Measurements from ENCODE around the gene CRIP1.

The CRIP1 gene

GRCh38 chr14:105495101-105495989 is 8.7 kb downstream of the CRIP1 start:
- no peak for DNase-seq

DNA sequence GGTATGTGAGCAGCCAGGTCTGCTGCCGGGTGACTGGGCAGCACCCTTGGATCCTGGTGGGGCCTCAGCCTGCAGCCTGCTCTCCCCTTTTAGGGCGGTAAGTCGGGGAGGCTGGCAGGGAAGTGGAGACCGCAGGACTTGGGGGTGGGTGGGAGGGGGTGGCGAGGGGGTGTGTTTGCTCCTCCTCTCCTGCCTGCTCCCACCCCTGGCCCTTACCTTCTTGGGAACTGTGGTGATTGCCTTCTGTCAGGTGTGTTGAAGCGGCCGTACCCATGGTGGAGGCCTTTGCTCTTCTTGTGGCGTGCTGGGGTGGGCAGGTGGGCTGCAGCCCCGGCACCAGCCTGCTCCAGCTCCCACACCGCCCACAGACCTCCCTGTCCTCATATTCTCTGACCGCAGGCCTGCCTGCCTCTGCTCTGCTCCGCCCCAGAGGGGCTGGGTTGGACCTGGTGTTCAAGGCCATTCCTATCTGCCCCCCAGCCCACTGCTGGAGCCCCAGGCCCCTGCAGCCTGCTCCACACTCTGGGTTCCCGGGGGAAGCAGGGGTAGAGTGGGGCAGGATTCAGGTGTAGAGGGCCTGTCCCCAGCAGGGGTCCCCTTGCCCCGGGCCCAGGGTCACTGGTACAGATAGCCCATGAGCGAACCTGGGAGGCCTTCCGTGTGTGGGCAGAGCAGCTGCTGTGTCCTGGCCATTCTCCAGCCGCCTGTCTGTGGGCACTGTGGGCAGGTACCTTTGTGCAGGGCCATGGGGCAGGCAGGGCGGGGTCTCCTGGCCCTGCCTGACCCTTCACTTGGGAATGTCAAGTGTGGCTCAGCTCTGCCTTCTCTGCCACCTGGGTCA is 9.5 kb downstream of the CRIP1 start:
- DNase-seq: no peak

DNA sequence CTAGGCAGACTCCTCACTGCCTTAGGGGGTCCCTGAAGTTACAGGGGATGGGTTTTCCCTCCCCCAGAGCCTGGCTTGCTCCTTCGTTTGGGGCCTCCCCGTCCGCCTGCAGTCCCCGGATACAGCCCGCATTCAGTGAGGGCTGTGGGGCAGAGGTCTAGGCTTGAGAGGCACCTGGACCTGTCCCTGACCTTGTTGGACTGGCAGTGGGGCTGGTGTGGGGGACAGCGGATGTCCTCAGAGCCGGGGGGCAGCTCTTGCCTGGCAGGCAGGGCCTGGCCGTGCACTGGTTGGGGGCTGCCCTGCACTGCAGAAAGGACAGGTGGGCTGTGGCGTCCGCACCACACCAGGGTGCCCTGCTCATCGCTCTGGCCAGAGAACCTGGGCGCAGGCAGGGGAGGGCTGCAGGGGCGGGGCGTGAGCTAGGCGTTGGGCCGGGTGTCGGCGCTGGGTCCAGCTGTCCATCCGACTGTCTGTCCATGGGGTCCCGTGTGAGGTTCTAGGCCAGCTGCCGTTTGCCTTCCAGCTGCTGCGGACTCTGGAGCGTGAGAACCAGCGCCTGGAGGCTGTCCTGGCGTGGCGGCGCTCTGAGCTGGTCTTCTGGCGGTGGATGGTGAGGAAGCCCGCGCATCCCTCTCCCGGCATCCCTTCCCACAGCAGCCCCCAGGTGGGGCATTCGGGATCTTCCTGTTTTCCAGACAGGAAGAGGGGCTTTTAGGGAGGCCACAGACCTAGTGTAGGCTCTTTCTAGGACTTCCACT is 10.3 kb downstream of the CRIP1 start:
- DNase-seq: no peak

DNA sequence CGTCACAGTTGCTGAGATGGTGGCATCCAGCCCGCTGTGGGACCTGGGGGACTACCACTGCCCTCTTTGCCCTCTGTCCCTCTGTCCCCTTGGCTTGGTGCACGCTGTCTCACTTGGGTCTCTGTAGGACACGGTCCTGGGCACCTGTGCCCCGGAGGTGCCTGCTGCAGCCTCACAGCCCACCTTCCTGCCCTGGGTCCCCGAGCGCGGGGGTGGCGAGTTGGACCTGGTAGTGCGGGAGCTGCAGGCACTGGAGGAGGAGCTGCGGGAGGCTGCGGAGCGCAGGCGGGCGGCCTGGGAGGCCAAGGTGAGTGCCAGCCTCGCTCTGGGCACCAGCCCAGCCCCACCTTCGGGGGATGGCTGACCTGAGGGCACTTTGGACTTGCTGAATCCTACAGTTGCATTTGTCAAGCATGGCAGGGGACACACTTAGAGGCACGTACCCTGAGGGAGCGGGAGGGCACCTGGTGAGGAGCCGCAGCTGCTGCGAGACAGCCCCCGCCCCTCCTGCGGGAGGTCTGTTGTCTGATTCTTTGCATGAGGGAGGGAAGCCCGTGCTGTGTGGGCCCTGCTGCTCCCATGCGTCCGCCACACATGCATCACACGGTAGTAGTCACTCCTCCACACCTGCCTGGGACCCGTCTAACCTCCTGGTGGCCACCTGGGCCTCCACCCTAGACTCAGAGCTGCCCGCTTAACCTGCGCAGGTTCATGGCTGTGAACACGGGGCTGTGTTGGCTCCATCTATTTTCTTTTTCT is 11.2 kb downstream of the CRIP1 start:
- DNase-seq: no peak

GRCh38 chr14:105498430-105499255 is 12.0 kb downstream of the CRIP1 start:
- no peak for DNase-seq

DNA sequence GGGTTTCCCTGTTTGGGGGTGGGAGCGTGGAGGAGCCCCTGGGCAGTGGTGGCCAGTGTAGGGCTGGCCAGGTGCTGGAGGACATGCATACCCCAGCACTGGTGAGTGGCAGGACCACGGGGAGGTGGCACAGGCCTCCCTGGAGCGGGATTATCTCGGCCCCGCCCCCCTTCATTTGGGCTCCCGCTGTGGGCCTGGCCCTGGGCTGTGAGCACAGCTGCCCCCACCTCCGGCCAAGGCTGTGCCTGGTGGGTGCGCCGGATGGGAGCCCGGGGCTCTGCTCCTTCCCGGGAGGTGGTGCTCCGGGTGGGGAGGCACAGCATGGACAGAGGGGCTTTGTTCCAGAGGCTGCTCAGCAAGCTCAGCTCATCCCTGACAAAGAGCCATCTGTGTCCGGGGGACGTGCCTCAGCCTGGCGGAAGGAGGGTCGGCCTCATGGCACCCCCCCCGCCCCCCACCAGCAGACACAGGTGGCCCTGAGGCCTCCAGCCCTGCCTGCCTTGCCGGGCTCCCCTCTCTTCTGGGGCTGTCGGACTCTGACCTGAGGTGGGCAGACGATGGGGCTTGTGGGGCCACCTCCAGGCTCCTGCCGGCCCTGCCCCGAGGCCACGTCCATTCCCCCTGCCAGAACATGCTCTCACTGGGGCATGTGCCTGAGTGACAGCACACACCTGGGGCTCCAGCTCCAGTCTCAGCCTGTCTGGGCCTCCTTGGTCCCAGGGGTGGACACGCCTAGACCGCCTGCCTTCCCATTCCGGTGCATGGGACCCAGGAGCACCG is 12.8 kb downstream of the CRIP1 start:
- DNase-seq: no peak

- DNase-seq: no peak
Measured at GRCh38 chr14:105500036-105500725, 13.5 kb downstream of the CRIP1 start.

- DNase-seq: no peak
Measured at GRCh38 chr14:105500726-105501101, 14.0 kb downstream of the CRIP1 start.

- DNase-seq: no peak
Measured at GRCh38 chr14:105501504-105502291, 15.0 kb downstream of the CRIP1 start.

DNA sequence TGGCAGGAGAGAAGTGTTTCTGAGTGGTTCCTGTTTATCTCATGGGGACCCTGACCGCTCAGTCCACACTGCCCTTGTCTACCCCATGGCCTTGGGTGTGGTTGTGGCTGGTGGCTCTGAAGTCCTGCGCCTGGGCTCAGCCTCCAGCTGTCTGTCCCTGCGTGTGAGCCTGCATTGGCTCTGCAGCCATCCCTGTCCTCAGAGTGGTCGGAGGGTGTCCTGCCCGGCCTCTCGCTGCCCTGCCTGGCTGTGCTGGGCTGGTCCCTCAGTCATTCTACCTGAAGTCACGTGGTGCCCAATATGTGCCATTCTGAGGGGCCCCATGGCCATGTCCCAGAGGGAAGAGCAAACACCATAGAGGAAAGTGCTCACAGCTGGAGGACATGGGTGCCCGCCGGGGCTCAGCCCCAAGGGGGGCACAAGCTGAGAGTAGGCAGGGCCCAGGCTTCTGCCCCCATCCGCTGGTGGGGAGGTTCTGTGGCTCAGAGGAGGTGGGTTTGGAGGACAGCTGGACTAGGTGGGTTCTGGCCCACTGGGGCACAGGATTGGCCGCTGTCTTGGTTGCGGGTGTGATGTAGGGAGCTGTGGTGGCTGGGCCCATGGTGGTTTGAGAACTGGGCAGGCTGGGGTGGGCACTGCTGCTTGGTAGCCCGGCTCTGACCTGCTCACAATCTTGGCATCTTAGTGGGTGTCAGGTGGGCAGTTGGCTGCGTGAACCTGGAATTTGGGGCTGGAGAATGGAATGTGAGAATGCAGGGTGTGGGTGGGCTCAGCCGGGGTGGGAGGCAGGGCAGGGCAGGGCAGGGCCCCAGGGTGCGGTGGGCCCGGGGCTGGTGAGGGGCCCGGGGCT is 16.0 kb downstream of the CRIP1 start:
- DNase-seq: no peak

- no peak for DNase-seq
Measured at GRCh38 chr14:105503296-105503640, 16.6 kb downstream of the CRIP1 start.

DNA sequence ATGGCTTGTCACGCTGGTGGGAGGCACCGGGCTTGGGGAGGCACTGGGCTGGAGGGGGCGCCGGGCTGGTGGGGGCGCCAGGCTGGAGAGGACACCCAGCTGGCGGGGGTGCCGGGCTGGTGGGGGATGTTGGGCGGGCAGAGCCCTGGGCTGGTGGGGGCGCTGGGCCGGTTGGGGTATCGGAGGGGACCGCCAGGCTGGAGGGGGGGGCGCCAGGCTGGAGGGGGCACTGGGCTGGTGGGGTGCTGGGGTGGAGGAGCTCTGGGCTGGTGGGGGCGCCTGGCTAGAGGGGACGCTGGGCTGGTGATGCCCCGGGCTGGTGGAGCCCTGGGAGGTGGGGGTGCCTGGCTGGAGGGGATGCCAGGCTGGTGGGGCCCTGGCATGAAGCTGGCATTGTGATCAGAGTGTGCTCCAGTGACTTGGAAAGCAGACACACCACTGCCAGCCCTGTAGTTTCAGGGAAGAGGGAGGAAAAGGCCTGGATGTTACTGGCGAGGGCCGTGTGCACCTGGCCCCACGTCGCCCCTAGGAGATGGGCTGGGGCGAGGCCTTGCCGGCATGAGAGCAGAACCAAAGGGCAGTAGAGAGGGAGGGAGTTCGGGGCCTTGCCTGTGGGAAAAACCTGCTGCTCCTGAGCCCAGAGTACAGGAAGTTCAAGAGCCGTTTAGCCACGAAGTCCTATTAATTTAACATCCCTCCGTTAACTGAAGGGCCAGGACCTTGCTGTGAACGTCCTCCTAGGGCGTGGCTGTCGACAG is 17.4 kb downstream of the CRIP1 start:
- no peak for DNase-seq

- DNase-seq: no peak
Measured at GRCh38 chr14:105505101-105505500, 18.4 kb downstream of the CRIP1 start.

DNA sequence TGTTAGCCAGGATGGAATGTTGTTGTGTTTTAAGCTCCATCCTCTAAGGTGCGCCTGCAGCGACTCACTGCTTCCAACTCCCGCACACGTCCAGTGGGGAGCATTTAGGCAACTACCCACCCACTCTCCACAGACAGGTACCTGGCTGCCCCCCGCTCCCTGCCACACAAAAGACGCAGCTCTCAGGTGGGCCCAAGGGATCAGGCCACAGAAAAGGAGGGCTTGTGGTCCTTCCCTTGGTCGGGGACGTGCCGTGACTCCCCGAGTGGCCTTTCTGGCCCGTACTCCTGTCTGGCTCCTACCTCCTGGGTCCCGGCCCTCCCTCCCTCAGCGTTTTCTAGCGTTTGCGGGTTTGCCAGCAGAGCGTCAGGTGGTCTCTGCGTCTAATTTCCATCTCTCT is 20.6 kb downstream of the CRIP1 start:
- no peak for DNase-seq

DNA sequence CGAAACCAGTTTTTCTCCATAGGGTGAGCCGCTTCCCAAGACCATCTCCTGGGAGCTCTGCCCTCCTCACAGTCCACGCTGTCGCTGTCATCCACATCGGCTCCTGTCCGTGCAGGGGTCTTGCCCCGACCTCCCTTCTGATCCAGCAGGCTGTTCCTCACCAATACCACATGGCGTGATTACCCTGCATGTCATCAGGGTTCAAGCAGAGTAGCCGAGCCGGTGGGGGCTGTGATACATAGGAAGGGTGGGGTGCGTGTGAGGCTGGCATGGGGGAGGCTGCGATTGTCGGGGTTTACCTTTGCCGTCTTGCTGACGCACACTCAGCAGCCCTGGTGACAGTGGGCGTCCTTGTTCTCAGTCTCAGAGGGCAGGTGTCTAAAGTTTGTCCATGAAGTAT is 21.4 kb downstream of the CRIP1 start:
- DNase-seq: no peak

DNA sequence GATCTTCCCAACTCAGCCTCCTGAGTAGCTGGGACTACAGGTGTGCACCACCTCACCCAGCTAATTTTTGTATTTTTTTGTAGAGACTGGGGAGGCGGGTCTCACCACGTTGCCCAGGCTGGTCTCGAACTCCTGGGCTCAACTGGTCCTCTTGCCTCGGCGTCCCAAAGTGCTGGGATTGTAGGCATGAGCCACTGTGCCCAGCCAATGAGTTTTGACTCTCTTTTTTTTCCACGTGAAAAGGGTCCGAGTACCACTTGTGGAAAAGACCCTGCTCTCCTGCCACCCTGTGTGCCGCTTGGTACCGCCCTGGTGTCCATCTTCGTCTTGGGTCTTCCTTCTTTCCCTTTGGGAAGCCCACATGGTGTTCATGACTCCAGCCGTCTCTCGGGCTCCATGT is 21.9 kb downstream of the CRIP1 start:
- DNase-seq: no peak

- DNase-seq: no peak
Measured at GRCh38 chr14:105517096-105517495, 30.4 kb downstream of the CRIP1 start.
